Activated gamma-delta T cell treated with anti-CD3 and anti-CD28 coated beads, Interleukin-2, amount 50 U/mL, for 16 hours (primary cell): ENCODE measurements around the gene LRGUK.
"Not testable (repeated sequence)": the region's sequence is repeated elsewhere in the genome, so short reads cannot be mapped to it uniquely, and the experiment has no call there.

Source experiments
- DNase-seq: peaks from one replicate; pipeline ENCODE4 v3.0.0-alpha.2; 2020; ENCODE audit warnings: low read depth

The LRGUK gene

DNA sequence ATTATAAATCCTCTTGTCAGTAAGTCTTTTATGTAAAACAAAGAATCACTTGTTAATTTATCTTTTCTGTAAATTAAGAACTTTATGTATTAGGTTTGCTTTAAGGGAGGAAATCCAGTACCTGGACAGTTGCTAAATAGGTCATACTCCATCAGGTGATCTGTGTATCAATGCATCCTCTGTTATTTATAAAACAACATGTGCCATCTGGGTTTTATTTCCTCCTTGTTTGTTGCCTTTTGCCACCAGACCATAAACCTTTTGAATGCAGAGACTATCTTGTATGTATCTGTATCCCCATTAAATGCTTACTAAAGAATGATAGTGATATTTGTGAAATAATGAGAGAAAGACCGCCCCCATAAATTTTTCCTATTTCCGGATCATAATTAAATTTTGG is 119.6 kb downstream of the LRGUK start:
- no peak for DNase-seq

DNA sequence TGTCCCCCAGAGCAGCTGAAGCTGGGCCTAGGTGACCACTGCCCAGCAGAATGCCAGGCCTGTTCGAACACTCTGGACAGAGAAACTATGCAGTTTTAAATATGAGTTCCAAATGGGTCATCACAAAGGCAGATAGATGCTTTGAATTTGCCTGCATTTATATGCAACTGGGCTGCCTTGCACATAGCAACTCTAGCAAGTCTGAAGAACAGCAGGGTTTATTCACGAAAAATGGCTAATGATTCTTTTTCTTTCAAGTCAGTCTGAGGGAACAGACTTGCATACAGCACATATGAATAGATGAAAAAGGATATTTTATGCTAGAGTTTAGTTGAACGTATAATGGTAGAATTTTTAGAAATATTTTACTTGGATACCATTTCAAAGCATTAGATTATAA is 121.1 kb downstream of the LRGUK start:
- DNase-seq, result no peak

GRCh38 chr7:134254311-134254710 is 127.2 kb downstream of the LRGUK start:
- DNase-seq, result no peak

- no peak for DNase-seq
Observed at GRCh38 chr7:134255814-134256213, 128.7 kb downstream of the LRGUK start.

GRCh38 chr7:134262322-134262721 is 135.2 kb downstream of the LRGUK start:
- DNase-seq, result no peak

DNA sequence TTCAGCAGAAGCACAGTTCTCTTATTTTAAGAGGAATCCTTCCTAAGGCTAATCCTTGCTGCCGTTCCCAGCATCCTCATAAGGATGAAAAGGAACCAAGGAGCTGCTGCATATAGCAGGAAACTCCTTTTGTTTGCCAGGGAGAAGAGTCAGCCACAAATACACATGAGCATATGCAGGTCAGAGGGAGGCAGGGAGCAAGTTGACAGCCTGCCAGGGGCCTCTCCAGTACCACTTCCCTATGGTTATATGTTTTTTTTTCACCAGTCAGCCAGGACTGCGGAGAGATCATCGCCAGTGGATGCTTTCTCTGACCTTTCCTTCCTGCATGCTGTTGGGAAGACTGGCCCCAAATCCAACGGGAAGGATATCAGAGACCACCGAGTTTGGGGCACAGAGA is 149.8 kb downstream of the LRGUK start:
- no peak for DNase-seq

DNA sequence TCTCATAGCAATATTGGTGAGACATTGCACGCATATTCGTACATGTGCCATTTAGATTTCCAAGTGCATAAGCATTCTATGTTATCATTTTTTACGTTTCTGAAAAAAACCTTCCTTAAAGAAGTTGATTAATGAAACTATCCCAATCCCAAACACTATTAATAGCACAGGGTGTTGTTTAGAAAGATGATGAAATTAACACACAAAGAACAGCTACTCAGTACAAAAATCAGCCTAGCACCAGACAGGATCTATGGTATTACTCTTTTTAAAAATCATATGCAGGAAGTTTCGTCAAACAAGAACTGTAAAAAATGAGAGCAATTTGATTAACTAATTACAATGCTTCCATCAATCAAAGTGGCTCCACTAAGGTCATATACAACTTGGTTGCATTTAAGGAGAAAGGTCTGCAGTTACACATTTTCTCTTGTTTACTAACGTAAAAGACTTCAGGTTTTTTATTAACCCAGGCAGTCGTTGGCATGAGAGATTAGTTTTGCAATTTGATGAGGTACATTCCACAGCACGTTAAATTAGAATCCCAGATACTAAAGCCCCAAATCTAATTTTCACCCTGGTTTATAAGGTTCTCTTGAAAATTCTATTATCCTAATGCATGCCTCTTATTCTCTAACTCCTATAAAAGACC is 151.5 kb downstream of the LRGUK start:
- DNase-seq, result no peak

- DNase-seq, result no peak
Observed at GRCh38 chr7:134279336-134279735, 152.2 kb downstream of the LRGUK start.

GRCh38 chr7:134279898-134280297 is 152.8 kb downstream of the LRGUK start:
- DNase-seq, result no peak

DNA sequence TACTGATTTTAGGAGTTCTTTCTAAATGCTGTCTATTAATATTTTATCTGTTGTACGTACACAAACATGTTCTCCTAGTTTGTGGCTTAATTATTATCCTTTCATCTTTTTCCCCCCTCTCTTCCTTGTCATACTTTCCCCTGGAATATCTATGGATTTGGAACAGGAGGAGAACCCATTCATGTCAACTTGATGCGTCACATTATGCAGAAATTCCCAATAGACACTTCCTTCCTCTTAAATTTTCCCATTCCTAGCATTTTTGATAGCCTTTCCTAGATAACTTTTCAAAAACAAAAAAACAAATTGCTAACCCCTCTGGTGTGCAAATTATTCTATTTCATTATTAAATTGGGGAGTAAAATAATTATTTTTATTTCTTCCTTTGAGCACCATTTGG is 153.4 kb downstream of the LRGUK start:
- no peak for DNase-seq

- DNase-seq, result no peak
Observed at GRCh38 chr7:134284011-134284410, 156.9 kb downstream of the LRGUK start.

GRCh38 chr7:134284952-134285351 is 157.8 kb downstream of the LRGUK start:
- DNase-seq, result no peak

- no peak for DNase-seq
Observed at GRCh38 chr7:134287916-134288659, 160.9 kb downstream of the LRGUK start.

DNA sequence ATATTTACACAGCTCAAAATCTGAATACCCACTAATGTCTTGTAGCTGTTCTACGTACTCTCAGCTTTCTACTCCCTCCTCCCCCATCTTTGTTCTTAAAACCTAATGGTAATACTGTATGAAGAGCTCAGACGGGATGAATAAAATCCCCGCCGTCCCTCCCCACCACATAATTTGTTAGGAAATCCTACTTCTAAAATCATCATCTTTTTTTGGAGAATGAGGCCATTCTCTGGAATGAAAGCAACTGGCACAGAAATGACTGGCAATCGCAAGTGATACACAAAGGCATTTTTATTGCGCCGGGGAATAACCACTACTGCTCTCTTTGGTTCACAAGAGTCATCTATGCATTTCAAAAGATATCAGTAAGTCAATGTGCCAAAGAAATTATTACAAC is 162.3 kb downstream of the LRGUK start:
- DNase-seq, result no peak

DNA sequence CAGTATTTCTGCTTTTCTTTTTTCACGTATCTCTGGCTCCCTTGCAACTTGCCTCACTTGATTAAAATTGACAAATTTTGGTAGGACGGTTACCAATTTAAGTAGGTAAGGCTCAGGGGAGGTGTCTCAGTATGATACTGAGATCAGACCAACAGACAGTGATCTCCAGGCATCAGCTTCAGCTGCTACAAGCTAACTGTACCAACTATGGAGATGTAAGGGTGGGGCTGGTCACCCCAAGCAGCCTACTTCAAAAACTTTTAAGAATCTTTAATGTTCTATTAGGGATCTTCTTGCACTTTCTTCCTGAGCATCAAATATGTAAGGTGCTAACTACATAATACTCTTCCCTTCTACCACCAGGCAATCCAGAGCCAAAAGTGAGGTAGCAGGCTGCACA is 162.7 kb downstream of the LRGUK start:
- DNase-seq, result no peak

DNA sequence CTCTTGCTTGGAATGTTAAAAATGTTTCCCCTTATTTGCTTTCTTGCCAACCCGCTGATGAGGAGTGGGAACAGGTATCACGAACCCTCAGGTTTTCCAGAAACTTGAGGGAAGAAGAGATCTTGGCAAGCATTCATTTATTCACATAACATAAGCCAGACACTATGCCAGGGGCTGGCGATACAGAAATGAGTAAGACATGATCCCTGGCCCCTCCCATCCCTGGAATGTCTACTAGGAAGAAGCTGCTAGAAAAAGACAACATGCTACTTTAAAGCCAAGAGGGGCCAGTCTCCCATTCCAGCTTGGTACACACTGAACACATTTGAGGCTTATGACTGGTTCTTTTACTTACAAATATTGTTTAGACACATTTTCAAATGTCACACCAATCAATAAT is 163.1 kb downstream of the LRGUK start:
- DNase-seq, result no peak

DNA sequence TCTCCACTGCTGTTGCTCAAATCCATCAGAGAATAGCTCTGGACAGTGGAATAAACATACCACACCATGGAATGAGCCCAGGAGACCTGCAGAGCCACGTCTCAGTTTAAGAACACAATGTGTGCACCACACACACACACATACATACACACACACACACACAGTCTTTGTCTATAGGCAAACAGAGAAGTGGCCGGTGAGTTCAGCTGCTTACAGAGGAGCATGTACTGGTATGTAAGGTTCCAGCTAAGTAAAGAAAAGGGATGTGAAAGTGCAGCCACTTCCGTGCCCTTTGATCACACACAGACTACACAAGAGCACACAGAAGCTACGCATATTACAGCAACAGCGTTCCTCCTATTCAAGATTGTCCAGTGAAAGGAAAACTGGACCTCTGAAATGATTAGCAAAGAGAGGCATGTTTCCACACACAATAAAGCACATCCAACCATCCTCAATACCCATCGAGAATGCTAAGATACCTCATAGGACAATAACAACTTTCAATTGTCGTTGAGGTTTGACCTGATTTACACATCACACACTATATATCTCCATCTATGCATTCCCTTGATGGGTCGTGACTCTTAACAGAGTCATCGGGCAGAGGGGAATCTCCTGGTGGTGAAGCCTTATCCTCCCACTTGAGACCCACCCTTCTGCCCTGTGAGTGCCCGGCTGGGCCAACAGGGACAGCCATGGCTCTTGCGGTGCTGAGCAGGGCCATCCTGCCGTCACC is 166.0 kb downstream of the LRGUK start:
- DNase-seq, result no peak

DNA sequence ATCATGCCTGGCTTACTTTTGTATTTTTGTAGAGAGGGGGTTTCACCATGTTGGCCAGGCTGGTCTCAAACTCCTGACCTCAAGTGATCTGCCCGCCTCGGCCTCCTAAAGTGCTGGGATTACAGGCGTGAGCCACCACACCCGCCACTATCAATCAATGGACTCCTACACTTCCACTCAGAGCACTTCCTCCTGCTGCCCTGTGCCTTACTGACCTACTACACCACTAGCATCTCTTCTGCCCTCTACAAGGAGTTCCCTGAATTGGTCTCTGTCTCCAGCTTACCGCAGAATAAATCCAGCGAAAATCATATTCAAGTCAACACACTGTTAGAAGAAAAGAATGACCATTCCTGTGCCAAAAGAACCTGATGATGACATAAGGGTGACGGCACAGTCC is 168.8 kb downstream of the LRGUK start:
- DNase-seq, result not testable (repeated sequence)

DNA sequence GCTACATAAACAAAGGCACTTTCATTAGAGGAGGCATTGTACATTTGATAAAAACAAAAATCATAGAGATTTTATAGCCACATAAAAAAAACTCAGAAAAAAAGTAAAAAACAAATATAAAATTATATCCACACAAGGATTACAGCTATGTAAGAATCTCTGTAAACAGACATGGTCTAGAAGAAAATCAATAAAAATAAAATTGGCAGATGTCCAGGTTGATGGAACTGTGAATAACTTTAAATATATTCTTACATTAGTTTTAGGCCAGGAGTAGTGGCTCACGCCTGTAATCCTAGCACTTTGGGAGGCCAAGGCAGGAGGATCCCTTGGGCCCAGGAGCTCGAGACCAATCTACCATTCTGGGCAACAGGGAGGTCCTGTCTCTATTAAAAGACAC is 170.3 kb downstream of the LRGUK start:
- no peak for DNase-seq

DNA sequence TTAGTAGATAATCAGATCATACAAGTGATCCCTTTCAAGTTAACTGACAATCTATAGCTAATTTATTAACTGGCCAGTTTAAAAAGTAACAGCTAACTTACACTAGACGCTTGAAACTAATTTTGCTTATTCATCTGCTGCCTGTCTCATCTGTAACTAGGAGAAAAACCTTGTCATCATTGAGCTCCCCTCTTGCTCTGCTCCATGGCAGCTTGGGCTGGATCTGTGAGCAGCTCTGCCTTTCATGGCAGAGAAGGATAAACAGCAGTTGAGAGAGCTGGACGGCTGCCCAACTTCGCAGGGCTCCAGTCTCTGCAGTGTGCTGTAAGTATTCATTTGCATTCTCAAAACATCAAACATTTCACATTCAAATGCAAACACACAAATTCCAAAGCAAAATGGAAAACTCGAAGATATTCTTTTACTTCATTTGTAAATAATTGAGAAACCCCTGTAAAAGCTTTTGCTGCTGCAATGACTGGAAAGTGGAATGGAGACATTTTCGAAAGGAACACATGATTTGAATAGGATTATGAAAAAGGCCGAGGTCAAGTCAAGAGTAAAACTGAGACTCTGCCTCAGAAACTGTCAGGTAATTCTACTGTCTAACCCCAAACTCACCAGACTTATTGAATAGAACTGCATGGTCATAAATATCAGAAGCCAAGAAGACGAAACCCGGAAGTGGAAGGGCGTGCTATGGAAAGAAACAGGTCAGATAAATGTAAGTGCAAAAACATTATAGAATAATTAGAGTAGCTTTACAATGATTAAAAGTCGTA is 172.0 kb downstream of the LRGUK start:
- DNase-seq, result no peak

- no peak for DNase-seq
Observed at GRCh38 chr7:134300988-134301387, 173.8 kb downstream of the LRGUK start.

DNA sequence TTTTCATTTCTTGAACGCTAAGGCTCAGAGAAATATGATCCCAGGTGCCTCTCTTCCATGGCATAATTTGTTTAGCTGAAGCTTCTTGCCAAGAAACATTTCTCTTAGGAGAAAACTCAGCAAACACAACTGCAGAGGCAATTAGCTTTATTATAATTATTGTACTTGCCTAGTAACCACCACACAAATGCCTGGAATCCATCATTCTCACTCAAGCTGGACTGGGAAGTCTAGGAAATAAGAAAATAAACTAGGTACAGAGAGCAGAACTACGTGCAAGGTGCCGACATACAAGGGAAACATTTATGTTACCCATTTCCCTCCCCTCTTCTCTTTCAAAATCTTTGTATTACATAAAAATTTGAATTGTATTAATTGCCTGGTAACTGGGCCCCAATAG is 174.5 kb downstream of the LRGUK start:
- no peak for DNase-seq
